Thoracic aorta (tissue), 2 donors: Measurements from ENCODE around the gene TMC6. TPM values are rescaled to one million over a fixed set of nuclear protein-coding genes. Genes with fewer than 3 reads are reported as not detected.

Source experiments
- ATAC-seq: fragments of 150-250 bp; one replicate; pipeline ENCODE4 v1.8.0; 2017; ENCODE audit warnings: low read depth; ENCODE audit not compliant: insufficient number of reproducible peaks, low FRiP score
- DNase-seq: peaks from one replicate; pipeline ENCODE4 v3.0.0-alpha.2; 2020; ENCODE audit warnings: low spot score
- H3K27ac ChIP-seq, 2 donors: fragments of 200-600 bp; sonication (generic); 1 replicate in 1 of 2; 2 replicates in 1 of 2; pipeline ENCODE4 v1.5.1; 2016; ENCODE audit warnings: mild to moderate bottlenecking in 2 of 2, moderate library complexity in 2 of 2
- H3K27me3 ChIP-seq: fragments of 200-600 bp; sonication (generic); replicated peaks from 2 replicates; pipeline ENCODE4 v1.6.0; 2016; ENCODE audit warnings: mild to moderate bottlenecking; ENCODE audit not compliant: insufficient read depth
- H3K36me3 ChIP-seq: fragments of 200-600 bp; sonication (generic); one replicate; pipeline ENCODE4 v1.5.1; 2016
- H3K4me1 ChIP-seq, 2 donors: fragments of 200-600 bp; sonication (generic); 1 replicate in 1 of 2; 2 replicates in 1 of 2; pipeline versions ENCODE4 v1.5.1 to v1.6.0; 2016; ENCODE audit warnings: low read depth in 2 of 2, mild to moderate bottlenecking in 1 of 2; ENCODE audit not compliant: control insufficient read depth in 1 of 2
- H3K4me3 ChIP-seq: fragments of 200-600 bp; sonication (generic); 2 replicates; pipeline ENCODE4 v1.5.1; 2016; ENCODE audit warnings: mild to moderate bottlenecking
- H3K9me3 ChIP-seq: fragments of 200-600 bp; sonication (generic); 2 replicates; pipeline ENCODE4 v1.5.1; 2016
- total RNA-seq, 2 donors: library from RNA; depleted of rRNA; stranded (reverse); fragments of >200 nt; gene quantifications; one replicate each; pipeline versions ENCODE4 v1.1.0 to v1.2.3, GENCODE V29; 2016
- TF ChIP-seq, protein P1 (sequence below): fragments of 200-600 bp; sonication (generic); IDR thresholded peaks from one replicate; pipeline ENCODE4 v1.5.1; 2019; ENCODE audit warnings: antibody characterized with exemption

TMC6 gene
- total RNA-seq, 2 donors from 2014 or later: 22.6 to 44.3 TPM

DNA sequence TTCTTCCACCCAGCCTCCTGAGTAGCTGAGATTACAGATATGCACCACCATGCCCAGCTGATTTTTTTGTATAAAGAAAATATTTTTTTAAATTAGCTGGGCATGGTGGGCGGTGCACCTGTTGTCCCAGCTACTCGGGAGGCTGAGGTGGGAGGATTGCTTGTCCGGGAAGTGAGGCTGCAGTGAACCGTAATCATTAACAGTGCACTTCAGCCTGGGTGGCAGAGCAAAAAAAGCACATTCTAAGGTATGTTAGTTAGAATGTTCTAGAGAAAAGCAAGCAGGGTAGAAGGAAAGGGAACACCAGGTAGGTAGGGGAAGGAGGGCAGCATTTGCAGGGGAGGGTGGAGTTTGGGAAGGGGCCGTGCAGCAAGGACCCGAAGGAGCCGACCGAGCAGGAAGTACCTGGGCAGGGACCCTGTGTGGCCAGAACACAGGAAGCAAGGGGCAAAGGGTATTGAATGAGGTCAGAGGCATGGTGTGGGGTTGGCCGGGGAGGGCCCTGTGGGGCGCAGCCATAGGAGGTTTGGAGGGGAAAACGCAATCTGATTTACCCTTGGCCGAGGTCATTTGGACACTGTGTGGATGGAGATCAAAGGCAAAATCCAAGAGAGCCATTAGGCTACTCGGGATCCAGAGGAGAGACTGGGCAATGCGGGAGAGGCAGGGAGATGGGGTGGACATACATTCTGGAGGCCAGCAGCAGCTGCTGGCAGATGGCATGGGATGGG is 19.9 kb upstream of the TMC6 start:
- no peak for DNase-seq
- no peaks in the 10 kb centered on the region for H3K36me3 ChIP-seq
- ATAC-seq: no peak
- H3K27me3 ChIP-seq: no peaks in the 10 kb centered on the region
- no peak overlapping the region for H3K27ac ChIP-seq
- TF ChIP-seq, protein P1, sequence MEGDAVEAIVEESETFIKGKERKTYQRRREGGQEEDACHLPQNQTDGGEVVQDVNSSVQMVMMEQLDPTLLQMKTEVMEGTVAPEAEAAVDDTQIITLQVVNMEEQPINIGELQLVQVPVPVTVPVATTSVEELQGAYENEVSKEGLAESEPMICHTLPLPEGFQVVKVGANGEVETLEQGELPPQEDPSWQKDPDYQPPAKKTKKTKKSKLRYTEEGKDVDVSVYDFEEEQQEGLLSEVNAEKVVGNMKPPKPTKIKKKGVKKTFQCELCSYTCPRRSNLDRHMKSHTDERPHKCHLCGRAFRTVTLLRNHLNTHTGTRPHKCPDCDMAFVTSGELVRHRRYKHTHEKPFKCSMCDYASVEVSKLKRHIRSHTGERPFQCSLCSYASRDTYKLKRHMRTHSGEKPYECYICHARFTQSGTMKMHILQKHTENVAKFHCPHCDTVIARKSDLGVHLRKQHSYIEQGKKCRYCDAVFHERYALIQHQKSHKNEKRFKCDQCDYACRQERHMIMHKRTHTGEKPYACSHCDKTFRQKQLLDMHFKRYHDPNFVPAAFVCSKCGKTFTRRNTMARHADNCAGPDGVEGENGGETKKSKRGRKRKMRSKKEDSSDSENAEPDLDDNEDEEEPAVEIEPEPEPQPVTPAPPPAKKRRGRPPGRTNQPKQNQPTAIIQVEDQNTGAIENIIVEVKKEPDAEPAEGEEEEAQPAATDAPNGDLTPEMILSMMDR: no peak
- H3K4me1 ChIP-seq: peaks cover 15 to 19% of the 10 kb centered on the region in 2 donors
- H3K4me3 ChIP-seq: no peak overlapping the region
- H3K9me3 ChIP-seq: no peaks in the 10 kb centered on the region

DNA sequence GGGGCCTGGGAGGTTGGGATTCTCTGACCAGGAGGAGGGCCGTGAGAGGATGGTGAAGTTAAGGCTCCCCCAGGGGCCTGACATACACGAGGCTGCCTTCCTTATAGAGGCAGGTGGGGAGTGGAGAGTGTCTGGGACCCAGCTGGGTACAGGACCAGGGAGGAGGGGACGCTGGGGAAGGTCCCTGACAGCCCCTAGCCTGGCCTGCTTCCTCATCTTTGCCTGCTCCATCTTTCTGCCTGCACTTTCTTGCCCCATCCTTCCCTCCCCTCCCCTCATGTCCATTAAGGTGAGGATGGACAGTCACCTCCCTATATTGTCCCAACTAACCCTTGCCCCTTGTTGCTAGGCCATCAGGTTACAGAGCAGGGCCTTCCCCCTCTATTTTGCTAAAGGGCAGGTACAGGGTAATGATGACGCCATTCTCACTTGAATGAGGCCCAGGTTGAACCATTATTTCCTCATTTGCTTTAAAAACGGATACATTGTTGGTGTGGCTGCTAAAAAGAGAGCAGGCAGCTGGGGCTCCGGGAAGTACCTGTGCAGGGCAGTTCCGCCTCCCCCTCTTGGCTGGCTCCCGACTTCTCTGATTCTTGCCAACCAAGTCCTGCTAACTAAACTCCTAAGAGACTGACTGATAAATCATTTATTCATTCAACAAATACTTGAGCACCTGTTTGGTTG is 18.9 kb upstream of the TMC6 start:
- Histone ChIP-seq H3K4me1 (peaks cover 15 to 19% of the 10 kb centered on the region in 2 donors), H3K36me3 (no peaks in the 10 kb centered on the region), H3K4me3 (no peak overlapping the region), H3K27me3 (no peaks in the 10 kb centered on the region), H3K9me3 (no peaks in the 10 kb centered on the region), H3K27ac (no peak overlapping the region)
- ATAC-seq (no peak), DNase-seq (no peak)
- TF ChIP-seq, protein P1: no peak

DNA sequence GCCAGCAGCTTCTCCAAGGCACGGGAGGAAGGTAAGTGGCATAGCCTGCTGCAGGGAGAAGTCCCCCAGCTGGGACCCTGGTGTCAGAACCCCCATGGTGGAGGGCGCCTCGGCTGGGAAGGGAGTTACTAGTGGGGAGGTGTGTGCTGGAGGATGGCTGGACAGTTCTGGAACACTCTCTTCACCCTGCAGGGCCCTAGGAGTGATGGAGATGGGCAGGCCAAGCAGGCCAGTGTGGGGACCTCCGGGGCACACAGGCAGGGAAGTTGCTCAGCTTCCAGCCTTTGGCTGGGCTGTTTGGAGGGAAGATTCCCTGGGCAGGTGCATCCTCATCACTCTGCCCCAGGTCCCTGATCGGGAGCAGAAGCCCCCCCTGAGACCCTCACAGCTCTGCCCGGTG is 18.3 kb upstream of the TMC6 start:
- Histone ChIP-seq H3K27ac (no peak overlapping the region), H3K4me1 (peaks cover 15 to 19% of the 10 kb centered on the region in 2 donors), H3K36me3 (no peaks in the 10 kb centered on the region), H3K4me3 (no peak overlapping the region), H3K27me3 (no peaks in the 10 kb centered on the region), H3K9me3 (no peaks in the 10 kb centered on the region)
- TF ChIP-seq, protein P1: no peak
- no peak for DNase-seq
- ATAC-seq: no peak

DNA sequence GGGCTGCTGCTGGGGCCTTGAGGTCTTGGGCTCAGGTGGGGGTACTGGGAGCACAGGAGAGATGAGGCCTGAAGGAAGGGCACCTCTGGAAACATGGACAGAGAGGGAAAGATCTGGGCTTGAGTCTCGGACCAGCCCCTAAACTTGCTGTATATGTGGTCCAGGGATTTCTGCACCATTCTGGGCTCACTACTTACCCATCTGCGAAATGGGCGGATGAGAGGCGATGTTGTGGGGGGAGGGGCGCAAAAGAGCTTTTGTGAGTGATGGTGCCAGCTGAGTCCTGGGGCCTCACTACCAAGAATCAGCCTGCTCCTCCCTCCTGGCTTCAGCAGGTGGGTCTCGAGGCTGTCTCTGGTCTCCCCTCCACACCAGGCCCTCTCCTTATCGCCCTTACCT is 17.9 kb upstream of the TMC6 start:
- Histone ChIP-seq H3K36me3 (no peaks in the 10 kb centered on the region), H3K27me3 (no peaks in the 10 kb centered on the region), H3K4me1 (peaks cover 15 to 19% of the 10 kb centered on the region in 2 donors), H3K9me3 (no peaks in the 10 kb centered on the region), H3K27ac (no peak overlapping the region), H3K4me3 (no peak overlapping the region)
- TF ChIP-seq, protein P1: no peak
- DNase-seq (no peak), ATAC-seq (no peak)

DNA sequence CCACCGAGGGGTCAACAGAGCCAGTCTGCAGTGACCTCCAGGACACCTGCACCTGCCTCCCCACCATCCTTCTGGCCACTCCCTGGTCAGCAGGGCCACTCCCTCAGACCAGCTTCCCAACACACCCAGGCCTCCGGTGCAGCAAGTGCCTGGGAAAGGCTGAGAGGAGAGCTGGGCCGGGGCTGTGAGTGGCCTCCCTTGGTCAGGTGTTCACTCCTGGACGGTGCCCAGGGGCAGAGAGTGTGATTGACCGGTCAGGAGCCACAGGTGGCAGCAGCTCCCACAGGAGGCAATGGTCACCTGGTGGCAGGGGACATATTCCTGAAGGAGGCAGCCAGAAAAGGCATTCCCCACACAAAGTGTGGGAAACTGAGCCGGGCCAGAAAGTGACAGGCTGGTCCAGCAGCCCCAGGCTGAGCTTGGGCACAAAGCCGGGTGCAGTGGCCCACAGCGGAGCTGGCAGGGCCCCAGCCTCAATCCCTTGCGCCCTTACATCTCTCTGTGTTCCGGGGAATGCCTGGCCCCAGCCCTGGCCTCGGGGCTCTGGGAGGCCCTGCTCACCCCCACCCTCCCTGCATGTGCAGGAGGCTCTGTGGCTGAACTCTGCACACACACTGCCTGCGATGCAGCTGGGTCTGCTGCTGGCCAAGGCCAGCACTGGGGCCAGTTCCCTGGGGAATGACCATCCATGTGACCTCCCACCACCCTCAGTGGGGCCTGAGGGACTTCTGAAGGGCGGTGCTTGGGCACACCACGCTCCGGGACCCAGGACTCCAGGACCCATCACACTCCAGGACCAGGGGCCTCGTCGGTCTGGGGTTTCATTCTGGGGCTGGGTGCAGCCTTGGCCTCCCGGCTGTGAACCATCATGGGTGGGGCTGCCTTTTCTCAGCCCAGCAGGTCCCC is 16.4 kb upstream of the TMC6 start:
- ATAC-seq (no peak), DNase-seq (no peak)
- Histone ChIP-seq H3K27me3 (no peaks in the 10 kb centered on the region), H3K4me1 (peaks cover 15 to 19% of the 10 kb centered on the region in 2 donors), H3K36me3 (no peaks in the 10 kb centered on the region), H3K4me3 (no peak overlapping the region), H3K27ac (no peak overlapping the region), H3K9me3 (no peaks in the 10 kb centered on the region)
- TF ChIP-seq, protein P1: no peak
